GM19467 (cell line): ENCODE data around the gene UCHL5.

Source experiments
- ATAC-seq: cut with Tn5 transposase; IDR thresholded peaks from one replicate; pipeline ENCODE4 v1.9.1; 2021; ENCODE audit warnings: mild to moderate bottlenecking, moderate library complexity; ENCODE audit not compliant: unreplicated experiment

Gene UCHL5, protein sequence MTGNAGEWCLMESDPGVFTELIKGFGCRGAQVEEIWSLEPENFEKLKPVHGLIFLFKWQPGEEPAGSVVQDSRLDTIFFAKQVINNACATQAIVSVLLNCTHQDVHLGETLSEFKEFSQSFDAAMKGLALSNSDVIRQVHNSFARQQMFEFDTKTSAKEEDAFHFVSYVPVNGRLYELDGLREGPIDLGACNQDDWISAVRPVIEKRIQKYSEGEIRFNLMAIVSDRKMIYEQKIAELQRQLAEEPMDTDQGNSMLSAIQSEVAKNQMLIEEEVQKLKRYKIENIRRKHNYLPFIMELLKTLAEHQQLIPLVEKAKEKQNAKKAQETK

DNA sequence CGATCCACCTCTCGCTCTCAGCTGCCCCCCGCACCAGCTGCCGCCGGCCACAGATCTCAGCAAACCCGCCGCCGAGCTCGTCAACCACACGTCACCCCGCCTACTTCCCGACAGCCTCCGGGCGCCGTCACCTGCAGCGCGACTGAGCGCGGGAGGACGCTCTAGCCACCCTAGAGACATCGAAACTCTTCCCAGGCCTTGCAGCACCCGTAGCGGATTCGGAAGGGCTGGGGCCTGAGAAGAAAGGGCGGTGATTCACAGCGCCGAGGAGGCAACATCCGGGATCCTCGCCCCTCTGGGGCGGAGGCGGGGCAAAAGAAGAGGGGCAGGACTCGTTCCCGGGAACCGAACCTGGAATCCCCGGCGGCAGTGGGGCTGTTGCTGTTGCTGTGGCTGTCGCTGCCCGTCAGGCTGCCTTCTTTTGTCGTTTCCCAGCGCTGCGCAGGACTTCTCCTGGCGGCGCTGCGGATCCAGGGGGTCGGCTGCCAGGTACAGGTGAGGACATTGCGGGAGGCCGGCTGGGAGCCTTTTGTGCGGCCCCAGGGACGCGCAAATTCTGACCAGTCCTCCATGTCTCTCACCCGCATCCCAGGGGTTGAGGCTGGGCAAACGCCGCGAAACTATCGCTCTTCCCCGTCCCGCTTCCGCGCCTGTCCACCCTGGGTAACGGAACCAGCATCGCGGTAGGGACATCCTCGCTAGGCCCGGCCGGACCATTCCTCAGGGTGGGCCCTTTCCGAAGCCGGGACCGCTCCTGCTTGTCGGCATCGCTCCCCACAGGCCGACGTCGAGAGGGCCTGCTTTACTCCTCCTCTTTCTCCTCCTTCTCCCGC is at the start of gene UCHL5, which contains the start of gene RO60:
TSS of gene UCHL5 (minus strand) at position 79 of the 833 bp plus-strand sequence. CDS start 100 bp downstream, outside the sequence.
TSS of gene RO60 (plus strand) at position 331 of the 833 bp plus-strand sequence. CDS start 9,443 bp downstream, outside the sequence.
- ATAC-seq, result peak; percentile 93

DNA sequence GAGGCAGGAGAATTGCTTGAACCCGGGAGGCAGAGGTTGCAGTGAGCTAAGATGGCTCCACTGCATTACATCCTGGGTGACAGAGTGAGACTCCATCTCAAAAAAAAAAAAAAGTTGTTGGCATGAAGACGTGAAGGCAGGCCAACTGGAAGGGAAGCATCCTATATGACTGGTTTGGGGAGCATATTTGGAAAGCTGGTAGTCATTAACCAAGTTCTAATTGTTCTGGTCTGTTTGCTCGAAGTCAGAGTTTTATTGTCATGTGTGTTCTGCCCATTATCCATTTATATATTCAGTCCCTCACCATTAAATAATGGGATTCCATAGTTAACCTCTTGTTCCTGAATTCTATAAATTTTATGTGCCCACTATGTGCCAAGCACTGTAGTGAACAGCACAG is 49.3 kb upstream of the UCHL5 start:
- no peak for ATAC-seq

DNA sequence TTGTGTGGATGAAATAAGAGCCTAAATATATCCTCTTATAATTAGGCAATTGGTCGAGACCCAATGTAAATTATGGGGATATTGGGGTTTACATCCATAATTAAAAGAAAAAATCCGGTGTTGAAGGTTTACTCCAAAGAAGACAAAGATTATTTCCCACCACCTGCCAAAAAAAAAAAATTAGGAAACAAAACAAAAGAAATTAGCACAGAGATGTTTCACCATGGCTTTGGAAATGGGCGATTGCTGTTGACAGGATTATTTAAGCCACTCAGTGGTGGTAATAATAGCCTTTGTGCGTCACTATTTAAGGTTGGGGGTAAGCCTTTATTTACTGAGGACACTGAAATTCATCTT is 46.6 kb upstream of the UCHL5 start:
- no peak for ATAC-seq

DNA sequence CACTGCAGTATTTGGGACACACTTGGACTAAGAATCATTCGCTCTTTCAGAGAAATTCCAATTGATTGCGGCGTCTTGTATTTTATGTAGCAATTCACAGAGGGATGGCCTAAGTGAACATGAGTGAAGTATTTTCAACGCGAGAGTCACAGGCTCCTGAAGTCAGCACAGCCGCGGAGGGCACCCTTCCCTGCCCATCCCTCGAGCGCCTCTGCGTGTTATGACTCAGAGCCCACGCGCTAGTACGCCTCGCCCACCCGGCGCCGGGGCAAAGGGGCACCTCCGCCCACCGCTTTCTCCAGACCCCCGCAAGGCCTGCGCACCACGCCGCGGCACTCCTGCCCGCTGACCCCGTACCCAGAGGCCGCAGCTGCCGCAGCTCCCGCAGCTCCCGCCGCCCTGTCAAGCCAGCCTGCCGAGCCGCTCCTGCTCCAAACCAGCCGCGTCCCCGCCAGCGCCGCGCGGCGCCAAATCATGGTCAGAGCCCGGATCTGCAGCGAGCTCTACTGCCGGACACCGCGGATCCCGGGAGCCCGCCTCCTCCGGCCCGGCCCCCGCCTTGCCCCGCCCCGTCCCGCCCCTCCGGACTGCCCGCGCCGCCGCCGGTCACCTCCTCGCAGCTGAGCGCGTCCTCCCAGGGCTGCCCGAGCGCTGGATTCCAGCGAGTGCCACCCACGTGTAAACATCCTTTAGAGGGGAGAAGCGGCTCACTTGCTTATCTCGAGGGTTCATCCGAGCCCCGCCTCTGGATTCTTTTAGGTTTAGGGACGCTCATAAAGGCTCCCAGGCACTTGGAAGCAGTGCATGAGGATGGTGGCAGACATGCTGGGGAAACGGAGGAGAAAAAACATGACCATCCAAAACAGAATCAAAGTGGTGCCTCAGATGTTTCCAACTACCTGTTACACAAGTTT is 46.0 kb upstream of the UCHL5 start, which contains the start of gene GLRX2:
TSS of gene GLRX2 (minus strand) at position 508 of the 914 bp plus-strand sequence. CDS start at position 476, 32 bp downstream.
- ATAC-seq, result peak; percentile 91

DNA sequence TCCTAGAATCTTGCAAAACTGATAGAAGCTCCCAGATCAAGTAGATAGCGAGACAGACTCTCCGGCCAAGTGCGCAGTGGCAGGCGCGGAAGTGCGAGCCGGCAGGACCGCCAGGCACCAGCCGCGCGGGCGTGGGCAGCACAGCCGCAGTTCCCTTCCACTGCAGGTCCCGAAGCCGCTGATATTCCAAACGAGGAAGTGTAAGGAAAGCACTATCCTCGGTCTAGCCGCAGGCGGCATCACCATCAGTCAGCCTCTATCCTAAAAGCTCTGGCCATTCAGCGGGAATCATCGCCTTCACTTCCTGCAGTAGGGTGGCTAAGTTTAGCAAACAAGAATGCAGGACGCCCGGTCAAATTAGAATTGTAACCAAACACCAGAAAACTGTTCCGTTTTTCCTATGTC is 45.3 kb upstream of the UCHL5 start:
- ATAC-seq, result peak; percentile 31

DNA sequence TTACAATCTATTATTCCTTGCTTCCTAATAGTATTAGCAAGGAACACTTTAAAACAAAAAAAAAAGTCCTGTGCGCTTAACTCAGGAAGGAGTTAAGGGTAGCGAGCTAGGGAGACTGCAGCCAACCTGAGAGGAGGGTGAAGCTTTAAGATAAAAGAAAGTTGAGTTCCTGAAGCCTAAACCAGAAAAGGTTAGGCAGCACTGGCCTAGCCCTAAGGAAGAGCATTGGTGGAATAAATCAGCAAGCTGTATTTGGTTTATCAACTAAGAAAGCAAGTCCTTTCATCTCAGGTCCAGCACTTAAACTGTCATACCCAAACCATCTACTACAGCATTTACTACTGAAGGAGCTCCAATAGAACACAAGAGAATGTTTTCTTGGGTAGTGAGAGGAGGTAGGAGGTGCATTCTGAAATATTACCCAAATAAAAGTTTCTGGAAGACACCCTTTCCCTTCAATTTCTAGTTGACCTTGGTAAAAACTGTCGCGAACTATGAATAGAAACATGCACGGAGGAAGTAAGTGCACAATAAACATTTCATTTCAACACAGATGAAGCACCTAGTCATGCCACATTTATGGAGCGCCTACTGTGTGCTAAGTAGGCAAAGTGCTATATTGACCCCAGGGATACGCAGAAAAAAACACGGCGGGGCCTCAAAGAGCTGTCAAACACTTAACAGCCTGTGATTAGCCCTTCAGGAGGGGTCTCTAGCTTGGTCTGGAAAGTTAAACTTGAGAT is 44.8 kb upstream of the UCHL5 start:
- ATAC-seq, result no peak

DNA sequence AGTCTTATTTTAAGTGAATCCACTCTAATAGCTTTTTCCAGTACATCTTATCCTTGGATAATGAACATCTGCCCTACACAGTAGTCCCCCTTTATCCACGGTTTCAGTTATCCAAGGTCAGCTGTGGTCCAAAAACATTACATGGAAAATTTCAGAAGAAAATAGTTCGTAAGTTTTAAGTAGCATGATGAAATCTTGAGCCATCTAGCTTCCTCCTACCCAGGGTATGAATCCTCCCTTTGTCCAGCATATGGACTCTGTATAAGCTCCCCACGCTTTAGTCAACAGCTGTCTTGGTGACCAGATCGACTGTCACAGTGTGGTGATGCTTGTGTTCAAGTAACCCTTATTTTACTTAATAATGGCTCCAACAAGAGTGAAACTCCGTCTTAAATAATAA is 43.5 kb upstream of the UCHL5 start:
- no peak for ATAC-seq

DNA sequence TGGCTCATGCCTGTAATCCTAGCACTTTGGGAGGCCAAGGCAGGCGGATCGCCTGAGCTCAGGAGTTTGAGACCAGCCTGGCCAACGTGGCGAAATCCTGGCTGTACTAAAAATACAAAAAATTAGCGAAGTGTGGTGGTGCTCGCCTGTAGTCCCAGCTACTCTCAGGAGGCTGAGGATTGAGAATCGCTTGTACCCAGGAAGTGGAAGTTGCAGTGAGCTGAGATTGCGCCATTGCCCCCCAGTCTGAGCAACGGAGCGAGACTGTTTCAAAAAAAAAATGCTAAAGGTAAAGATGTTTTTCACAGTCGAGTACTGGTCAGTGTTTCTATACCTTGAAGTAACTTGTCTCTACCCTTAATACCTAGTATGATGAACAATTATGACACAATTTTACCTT is 35.0 kb upstream of the UCHL5 start:
- ATAC-seq, result no peak

DNA sequence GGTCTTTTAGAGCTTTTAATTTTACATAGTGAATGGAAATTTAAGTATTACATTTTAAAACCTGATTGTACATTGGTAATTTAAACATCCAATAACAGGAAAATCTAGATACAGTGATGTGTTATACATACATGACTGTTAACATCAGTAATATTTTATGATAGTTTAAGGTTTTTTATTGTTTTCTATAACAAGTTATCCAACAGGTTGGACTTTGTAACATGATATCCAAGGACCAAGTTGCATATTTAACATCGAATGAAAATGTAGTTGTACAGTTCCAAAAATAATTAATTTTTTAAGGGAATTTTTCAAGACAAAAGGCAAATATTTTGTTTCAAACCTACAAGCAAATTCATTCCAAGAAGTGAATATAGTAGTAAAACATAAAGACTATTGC is 31.7 kb upstream of the UCHL5 start:
- no peak for ATAC-seq

DNA sequence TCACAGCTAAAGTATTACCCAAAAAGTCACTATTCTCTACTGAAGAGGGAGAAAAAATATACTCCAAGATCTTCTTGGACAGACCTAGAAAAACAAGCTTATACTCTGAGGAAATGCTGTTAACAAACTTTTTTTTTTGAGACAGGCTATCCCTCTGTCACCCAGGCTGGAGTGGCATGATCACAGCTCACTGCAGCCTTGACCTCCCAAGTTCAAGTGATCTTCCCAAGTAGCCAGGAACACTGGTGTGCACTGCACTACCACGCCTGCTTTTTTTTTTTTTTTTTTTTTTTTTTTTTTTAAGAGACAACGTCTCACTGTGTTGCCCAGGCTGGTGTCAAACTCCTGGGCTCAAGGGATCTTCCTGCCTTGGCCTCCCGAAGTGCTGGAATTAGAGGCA is 28.7 kb upstream of the UCHL5 start:
- no peak for ATAC-seq

DNA sequence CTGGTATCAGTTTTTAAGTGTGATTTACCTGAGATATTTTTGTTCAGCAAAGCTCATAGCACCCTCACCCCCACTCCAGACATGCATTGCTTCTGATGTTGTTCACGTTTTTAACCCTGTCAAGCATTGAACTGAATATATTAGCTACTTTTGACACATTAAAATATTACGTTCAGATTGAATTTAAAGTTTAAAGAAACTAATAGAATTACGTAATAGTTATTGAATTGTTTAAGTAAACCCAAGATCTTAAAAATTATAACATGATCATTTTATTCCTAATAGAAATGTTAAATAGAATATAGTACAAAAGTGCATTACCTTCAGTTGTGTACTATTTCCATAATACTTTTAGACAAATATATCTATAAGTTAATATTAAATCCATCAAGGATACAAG is 27.2 kb upstream of the UCHL5 start:
- ATAC-seq, result no peak

DNA sequence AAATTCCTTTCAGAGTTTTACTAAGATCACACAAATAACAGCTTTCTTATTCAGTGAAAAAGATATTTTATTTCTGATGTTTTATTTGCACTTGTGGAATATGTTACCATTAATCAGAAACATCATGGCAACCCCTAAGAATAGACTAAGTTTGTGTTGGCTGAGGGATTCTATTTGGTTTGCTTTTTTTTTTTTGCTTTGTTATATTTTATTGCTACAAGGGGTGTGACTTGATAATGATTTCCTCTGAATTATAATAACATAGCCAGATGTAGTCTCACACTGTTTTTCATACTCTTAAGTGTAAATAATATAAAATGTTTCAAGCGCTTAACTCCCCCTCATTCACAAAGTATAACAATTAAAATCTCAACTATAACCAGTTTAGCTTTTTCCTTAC is 26.1 kb upstream of the UCHL5 start:
- ATAC-seq, result no peak

DNA sequence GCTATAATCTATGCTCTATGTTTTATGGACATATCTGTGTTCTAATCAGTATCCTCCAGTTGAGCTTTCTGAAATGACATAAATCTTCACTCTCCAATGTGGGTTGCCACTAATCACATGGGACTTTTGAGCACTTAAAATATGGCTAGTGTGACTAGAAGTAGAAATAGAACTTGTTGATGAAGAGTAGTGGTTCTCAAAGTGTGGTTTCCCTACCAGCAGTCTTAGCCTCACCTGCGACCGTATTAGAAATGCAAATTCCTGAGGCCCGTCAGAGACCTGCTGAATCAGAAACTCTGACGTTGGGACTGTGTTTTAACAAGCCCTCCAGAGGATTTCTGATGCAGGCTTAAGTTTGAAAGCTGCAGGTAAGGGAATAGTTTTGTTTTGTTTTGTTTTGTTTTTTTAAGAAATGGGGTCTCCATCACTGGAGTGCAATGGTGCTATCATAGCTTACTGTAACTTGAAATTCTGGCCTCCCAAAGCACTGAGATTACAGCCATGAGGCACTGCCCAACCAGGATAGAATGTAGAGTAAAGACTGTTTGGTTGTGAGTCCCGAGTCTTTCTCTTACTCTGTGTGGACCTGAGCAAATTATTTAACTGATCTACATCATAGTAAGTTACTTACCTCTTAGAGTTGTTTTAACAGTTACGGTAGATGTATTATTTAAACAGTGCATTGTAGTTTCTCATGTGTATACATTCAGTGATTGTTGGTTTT is 24.4 kb upstream of the UCHL5 start:
- peak; percentile 91 for ATAC-seq

DNA sequence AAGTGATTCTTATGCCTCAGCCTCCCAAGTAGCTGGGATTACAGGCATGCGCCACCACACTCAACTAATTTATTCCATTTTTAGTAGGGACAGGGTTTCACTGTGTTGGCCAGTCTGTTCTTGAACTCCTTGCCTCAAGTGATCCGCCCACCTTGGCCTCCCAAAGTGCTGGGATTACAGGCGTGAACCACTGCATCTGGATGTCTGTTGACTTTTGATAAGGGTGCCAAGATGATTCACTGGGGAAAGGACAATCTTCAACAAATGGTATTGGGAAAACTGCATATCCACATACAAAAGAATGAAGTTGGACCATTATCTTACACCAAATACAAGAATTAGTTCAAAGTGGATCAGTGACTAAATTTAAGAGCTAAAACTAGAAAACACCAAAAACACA is 20.0 kb upstream of the UCHL5 start:
- ATAC-seq, result no peak

DNA sequence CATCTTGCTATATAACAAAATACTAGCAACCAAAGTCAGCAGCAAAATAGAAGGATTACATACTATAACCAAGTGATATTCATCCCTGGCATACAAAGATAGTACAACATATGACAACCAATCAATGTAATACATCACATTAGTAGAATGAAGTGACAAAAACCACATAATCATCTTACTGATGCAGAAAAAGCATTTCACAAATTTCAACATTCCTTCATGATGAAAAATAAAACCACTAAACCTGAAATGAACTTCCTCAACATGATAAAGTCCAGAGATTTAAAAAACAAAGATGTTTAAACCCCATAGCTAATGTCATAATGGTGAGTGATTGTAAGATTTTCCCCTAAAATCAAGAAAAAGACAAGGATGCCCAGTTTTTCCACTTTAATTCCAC is 18.8 kb upstream of the UCHL5 start:
- no peak for ATAC-seq

DNA sequence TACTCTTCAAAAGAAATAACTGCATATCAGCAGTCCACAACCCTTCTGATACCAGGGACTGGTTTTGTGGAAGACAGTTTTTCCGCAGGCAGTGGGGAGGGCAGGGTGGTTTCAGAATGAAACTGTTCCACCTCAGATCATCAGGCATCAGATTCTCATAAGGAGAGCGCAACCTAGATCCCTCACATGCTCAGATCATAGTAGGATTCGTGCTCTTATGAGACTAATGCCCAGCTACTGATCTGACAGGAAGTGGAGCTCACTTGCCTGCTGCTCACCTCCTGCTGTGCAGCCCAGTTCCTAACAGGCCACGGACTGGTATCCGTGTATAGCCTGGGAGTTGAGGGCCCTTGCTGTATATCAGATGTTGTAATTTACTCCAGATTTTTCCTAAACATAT is 11.8 kb upstream of the UCHL5 start:
- no peak for ATAC-seq

DNA sequence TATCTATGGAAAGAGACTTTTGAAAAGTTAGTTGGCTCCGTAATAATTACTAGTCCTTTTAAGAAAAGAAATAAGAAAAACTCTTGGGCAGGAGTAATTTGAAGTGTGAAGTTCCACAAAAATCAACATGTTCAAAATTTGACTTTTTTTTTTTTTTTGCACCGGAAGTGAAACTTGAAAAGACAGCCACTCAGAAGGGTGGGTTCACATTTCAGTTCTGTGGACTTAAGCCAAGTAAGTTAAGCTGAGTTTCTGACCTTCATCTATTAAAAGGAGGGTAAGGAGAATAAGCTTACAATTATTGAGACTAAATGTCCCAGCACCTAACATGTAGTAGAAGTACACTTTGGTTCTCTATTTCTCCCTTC is 11.2 kb upstream of the UCHL5 start:
- ATAC-seq, result peak; percentile 36

DNA sequence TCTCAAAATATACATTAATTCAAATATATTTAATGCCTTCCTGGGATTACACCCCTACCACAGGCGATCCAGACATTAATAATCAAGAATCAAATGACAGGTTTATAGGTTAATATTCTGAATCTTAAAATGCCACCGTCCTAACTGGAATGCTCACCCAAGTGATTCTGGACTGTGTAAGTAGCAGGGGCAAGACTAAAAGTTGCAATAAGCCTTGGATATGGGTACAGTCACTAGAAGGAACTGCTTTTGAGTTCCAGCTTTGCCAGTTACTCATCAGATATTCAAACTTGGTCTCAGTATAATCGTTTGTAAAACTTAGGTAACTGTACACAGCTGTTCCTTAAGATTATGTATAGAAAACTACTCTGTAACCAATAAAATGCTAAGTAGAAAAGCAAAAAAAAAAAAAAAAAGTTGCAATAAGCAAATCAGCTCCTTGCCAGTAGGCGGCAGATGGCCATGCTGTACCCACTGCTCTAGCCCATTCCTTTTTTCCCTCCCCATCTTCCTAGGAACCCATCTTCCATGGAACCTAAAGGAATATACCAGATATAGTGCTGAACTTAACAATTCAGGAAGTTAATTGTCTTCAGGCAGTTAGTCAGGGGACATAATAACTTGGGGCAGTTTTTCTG is 10.7 kb upstream of the UCHL5 start:
- no peak for ATAC-seq

DNA sequence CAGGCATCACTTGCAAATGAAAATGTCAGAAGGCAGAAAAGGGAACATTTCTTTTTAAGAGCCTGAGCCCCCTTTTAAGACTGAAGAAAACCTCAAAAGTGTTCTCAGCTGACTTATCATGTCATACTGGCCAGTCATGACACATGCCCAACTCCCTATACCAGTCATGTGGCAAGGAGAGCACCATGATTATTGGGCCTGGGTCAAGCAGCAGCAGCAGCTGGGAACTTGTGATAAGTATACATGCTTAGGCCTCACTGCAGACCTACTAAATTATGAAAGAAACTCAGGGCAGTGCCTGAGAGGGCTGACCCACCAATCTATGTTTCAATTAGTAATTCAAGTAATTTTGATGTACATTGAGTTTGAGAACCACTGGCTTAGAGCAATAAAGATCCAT is 8.9 kb upstream of the UCHL5 start:
- ATAC-seq, result no peak
